Skeletal muscle cell (primary cell): ENCODE data around the gene GLYATL1B.

Source experiments
- DNase-seq: peaks from one replicate; pipeline ENCODE4 v3.0.0-alpha.2; 2010; ENCODE audit warnings: low read depth
- H3K4me3 ChIP-seq: 2 replicates; pipeline ENCODE4 v1.5.1; 2011; ENCODE audit warnings: low read depth, mild to moderate bottlenecking, control low read depth, low read length, moderate library complexity

Gene GLYATL1B

GRCh38 chr11:59141673-59142460 lies 55.8 kb downstream of the GLYATL1B start:
- peak overlapping the region; percentile 85 for H3K4me3 ChIP-seq
- DNase-seq: no peak

- DNase-seq: peak; percentile 43
- H3K4me3 ChIP-seq: peak within 1 kb of the TSS; percentile 85
Observed at GRCh38 chr11:59142530-59143507, 56.7 kb downstream of the GLYATL1B start, which contains the start of gene FAM111A. Gene FAM111A (plus strand): TSS chr11:59142856. CDS start chr11:59148873, 6,017 bp downstream.

DNA sequence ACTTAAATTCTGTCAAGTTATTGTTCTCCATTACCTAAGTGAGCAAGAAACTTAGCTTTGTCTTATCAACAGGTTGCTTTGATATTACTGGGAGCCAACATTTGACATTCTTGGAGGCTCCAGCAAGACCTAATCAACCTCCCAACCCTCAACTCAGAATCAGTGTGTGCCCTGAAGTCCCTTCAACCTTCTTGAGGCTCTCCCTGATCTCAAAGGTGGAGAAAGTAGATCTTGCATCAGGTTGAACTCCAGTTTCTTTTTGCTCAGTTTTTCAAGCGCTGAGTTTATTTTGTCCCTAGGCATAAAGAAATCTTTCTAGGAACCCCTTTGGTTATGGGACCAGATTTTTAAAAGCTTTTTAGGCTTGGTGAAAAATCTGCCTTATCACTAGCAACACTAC lies 58.0 kb downstream of the GLYATL1B start:
- H3K4me3 ChIP-seq: peak overlapping the region; percentile 61
- no peak for DNase-seq
